WTC11 (cell line): ENCODE data around the gene CAPN13. TPM values are rescaled to one million over a fixed set of nuclear protein-coding genes. Genes with fewer than 3 reads are reported as not detected.

Source experiments
- ATAC-seq: fragments of 200-7000 bp; cut with Tn5 transposase; 2 replicates; pipeline ENCODE4 v1.10.0; 2021; ENCODE audit warnings: mild to moderate bottlenecking, moderate library complexity
- CTCF ChIA-PET: fragments of 300-600 bp; sonication (Branson Sonifier 250); formaldehyde crosslinking; loops from one replicate; lab custom pipeline; 2021; ENCODE audit warnings: antibody characterized with exemption; lab: Charles Lee
- POLR2A ChIA-PET: fragments of 350-600 bp; sonication (Branson Sonifier 250); formaldehyde crosslinking; loops from one replicate; lab custom pipeline; 2021; ENCODE audit warnings: antibody characterized with exemption; lab: Charles Lee
- DNase-seq: peaks from one replicate; pipeline ENCODE4 v3.0.0; 2021; ENCODE audit warnings: low spot score
- H3K27ac Mint-ChIP-seq: 2 replicates; pipeline ENCODE4 v1.8.0; 2021; ENCODE audit warnings: mixed read lengths
- H3K27me3 Mint-ChIP-seq: 2 replicates; pipeline ENCODE4 v1.8.0; 2021; ENCODE audit warnings: low read depth, mild to moderate bottlenecking, moderate library complexity, mixed read lengths
- H3K36me3 Mint-ChIP-seq: 2 replicates; pipeline ENCODE4 v1.8.0; 2021; ENCODE audit warnings: mixed read lengths
- H3K4me1 Mint-ChIP-seq: 2 replicates; pipeline ENCODE4 v1.8.0; 2022; ENCODE audit warnings: mixed read lengths
- H3K4me3 Mint-ChIP-seq: 2 replicates; pipeline ENCODE4 v1.8.0; 2021; ENCODE audit warnings: mild to moderate bottlenecking, moderate library complexity, mixed read lengths
- H3K9me3 Mint-ChIP-seq: 2 replicates; pipeline ENCODE4 v1.8.0; 2021; ENCODE audit warnings: mixed read lengths
- FOXP1 ChIP-seq: sonication (generic); formaldehyde crosslinking; IDR thresholded peaks from 2 replicates; pipeline ENCODE4 v1.8.0; 2022; ENCODE audit warnings: missing genetic modification reagents, mild to moderate bottlenecking, moderate library complexity, borderline replicate concordance
- MXD4 ChIP-seq: fragments of 250-450 bp; sonication (Bioruptor Pico); IDR thresholded peaks from 2 replicates; pipeline ENCODE4 v1.8.0; 2021; ENCODE audit warnings: mild to moderate bottlenecking, moderate library complexity, borderline replicate concordance
- TP53 ChIP-seq: sonication (generic); formaldehyde crosslinking; IDR thresholded peaks from 2 replicates; pipeline ENCODE4 v1.8.1; 2023; ENCODE audit warnings: mild to moderate bottlenecking, missing genetic modification reagents
- ZNF317 ChIP-seq: sonication (generic); formaldehyde crosslinking; IDR thresholded peaks from 2 replicates; pipeline ENCODE4 v1.8.1; 2023; ENCODE audit warnings: low read depth, mild to moderate bottlenecking, moderate library complexity, missing genetic modification reagents, borderline replicate concordance
- ZNF416 ChIP-seq: fragments of 250-450 bp; sonication (Bioruptor Pico); IDR thresholded peaks from 2 replicates; pipeline ENCODE4 v1.9.0; 2021; ENCODE audit warnings: mild to moderate bottlenecking, inconsistent platforms
- total RNA-seq: library from RNA; stranded (reverse); gene quantifications from 3 replicates; pipeline ENCODE4 v1.2.3, GENCODE V29; 2021
- TF ChIP-seq, protein P1 (sequence below): sonication (generic); formaldehyde crosslinking; IDR thresholded peaks from 2 replicates; pipeline ENCODE4 v1.8.1; 2023; ENCODE audit warnings: mild to moderate bottlenecking, missing genetic modification reagents, borderline replicate concordance
- TF ChIP-seq, protein P2 (sequence below): sonication (generic); formaldehyde crosslinking; IDR thresholded peaks from 2 replicates; pipeline ENCODE4 v1.8.1; 2022; ENCODE audit warnings: missing genetic modification reagents, borderline replicate concordance
- TF ChIP-seq, protein P3 (sequence below): sonication (generic); formaldehyde crosslinking; IDR thresholded peaks from 2 replicates; pipeline ENCODE4 v1.8.0; 2023; ENCODE audit warnings: missing genetic modification reagents
- TF ChIP-seq, protein P4 (sequence below): fragments of 250-450 bp; sonication (Bioruptor Pico); IDR thresholded peaks from 2 replicates; pipeline ENCODE4 v1.8.0; 2021; ENCODE audit warnings: mild to moderate bottlenecking
- TF ChIP-seq, protein P5 (sequence below): fragments of 200-600 bp; IDR thresholded peaks from 2 replicates; pipeline ENCODE4 v1.8.0; 2022; ENCODE audit warnings: antibody characterized with exemption
- TF ChIP-seq, protein P6 (sequence below): sonication (generic); formaldehyde crosslinking; IDR thresholded peaks from 2 replicates; pipeline ENCODE4 v1.8.0; 2022; ENCODE audit warnings: mild to moderate bottlenecking, missing genetic modification reagents
- TF ChIP-seq, protein P7 (sequence below): sonication (generic); formaldehyde crosslinking; IDR thresholded peaks from 2 replicates; pipeline ENCODE4 v1.8.1; 2023; ENCODE audit warnings: mild to moderate bottlenecking, missing genetic modification reagents

CAPN13 gene
- total RNA-seq, 1 experiment from 2014 or later = 1.7 TPM

DNA sequence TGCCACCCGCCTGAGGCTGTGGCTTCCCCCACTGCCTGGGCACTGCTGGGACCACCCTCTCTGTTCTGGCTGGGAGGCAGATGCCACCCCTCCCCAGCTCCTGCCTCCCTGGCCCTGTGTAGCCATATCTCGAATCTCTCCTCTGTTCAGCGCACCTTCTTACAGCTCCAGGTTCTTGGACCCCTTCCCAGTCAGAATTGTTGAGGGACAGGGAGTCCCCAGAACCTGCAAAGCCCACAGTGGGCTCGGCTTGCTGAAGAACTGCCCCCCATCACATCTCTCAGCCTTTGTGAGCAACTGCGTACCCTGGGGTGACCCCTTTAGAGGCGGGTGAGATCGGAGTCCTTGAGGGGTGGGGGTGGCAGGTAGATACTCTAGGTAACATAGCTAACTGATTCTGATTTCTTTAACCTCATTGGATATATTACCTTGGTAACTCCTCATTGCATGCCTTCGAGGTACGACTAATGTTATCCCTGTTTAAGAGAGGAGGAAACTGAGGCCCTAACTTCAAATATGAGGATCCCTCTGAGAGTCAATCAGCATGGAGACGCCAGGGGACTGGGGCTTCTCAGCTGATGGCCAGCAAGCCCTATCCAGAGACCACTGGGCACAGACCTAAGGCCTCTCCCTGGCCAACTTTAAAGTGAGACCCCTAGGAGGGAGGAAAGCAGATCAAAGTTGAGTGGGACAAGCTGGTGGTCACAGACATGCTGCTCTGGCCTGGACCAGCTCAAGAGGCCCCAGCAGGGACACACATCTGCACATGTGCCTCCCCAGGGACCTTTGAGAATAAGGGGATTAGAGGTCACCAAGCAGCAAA lies 101.3 kb downstream of the CAPN13 start:
- ATAC-seq (no peak), DNase-seq (no peak)
- no peak overlapping the region for H3K4me3 Mint-ChIP-seq
- TF ChIP-seq ZNF317 (CRISPR knock-in tag) (no peak), FOXP1 (CRISPR knock-in tag) (no peak), MXD4 (CRISPR knock-in tag) (no peak), ZNF416 (CRISPR knock-in tag) (no peak), TP53 (CRISPR knock-in tag) (no peak)
- TF ChIP-seq, protein P1, sequence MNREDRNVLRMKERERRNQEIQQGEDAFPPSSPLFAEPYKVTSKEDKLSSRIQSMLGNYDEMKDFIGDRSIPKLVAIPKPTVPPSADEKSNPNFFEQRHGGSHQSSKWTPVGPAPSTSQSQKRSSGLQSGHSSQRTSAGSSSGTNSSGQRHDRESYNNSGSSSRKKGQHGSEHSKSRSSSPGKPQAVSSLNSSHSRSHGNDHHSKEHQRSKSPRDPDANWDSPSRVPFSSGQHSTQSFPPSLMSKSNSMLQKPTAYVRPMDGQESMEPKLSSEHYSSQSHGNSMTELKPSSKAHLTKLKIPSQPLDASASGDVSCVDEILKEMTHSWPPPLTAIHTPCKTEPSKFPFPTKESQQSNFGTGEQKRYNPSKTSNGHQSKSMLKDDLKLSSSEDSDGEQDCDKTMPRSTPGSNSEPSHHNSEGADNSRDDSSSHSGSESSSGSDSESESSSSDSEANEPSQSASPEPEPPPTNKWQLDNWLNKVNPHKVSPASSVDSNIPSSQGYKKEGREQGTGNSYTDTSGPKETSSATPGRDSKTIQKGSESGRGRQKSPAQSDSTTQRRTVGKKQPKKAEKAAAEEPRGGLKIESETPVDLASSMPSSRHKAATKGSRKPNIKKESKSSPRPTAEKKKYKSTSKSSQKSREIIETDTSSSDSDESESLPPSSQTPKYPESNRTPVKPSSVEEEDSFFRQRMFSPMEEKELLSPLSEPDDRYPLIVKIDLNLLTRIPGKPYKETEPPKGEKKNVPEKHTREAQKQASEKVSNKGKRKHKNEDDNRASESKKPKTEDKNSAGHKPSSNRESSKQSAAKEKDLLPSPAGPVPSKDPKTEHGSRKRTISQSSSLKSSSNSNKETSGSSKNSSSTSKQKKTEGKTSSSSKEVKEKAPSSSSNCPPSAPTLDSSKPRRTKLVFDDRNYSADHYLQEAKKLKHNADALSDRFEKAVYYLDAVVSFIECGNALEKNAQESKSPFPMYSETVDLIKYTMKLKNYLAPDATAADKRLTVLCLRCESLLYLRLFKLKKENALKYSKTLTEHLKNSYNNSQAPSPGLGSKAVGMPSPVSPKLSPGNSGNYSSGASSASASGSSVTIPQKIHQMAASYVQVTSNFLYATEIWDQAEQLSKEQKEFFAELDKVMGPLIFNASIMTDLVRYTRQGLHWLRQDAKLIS (CRISPR knock-in tag) = no peak
- TF ChIP-seq, protein P2, sequence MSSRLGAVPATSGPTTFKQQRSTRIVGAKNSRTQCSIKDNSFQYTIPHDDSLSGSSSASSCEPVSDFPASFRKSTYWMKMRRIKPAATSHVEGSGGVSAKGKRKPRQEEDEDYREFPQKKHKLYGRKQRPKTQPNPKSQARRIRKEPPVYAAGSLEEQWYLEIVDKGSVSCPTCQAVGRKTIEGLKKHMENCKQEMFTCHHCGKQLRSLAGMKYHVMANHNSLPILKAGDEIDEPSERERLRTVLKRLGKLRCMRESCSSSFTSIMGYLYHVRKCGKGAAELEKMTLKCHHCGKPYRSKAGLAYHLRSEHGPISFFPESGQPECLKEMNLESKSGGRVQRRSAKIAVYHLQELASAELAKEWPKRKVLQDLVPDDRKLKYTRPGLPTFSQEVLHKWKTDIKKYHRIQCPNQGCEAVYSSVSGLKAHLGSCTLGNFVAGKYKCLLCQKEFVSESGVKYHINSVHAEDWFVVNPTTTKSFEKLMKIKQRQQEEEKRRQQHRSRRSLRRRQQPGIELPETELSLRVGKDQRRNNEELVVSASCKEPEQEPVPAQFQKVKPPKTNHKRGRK (CRISPR knock-in tag) = no peak
- TF ChIP-seq, protein P3, sequence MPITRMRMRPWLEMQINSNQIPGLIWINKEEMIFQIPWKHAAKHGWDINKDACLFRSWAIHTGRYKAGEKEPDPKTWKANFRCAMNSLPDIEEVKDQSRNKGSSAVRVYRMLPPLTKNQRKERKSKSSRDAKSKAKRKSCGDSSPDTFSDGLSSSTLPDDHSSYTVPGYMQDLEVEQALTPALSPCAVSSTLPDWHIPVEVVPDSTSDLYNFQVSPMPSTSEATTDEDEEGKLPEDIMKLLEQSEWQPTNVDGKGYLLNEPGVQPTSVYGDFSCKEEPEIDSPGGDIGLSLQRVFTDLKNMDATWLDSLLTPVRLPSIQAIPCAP (CRISPR knock-in tag) = no peak
- TF ChIP-seq, protein P4, sequence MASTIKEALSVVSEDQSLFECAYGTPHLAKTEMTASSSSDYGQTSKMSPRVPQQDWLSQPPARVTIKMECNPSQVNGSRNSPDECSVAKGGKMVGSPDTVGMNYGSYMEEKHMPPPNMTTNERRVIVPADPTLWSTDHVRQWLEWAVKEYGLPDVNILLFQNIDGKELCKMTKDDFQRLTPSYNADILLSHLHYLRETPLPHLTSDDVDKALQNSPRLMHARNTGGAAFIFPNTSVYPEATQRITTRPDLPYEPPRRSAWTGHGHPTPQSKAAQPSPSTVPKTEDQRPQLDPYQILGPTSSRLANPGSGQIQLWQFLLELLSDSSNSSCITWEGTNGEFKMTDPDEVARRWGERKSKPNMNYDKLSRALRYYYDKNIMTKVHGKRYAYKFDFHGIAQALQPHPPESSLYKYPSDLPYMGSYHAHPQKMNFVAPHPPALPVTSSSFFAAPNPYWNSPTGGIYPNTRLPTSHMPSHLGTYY (CRISPR knock-in tag) = no peak
- TF ChIP-seq, protein P5, sequence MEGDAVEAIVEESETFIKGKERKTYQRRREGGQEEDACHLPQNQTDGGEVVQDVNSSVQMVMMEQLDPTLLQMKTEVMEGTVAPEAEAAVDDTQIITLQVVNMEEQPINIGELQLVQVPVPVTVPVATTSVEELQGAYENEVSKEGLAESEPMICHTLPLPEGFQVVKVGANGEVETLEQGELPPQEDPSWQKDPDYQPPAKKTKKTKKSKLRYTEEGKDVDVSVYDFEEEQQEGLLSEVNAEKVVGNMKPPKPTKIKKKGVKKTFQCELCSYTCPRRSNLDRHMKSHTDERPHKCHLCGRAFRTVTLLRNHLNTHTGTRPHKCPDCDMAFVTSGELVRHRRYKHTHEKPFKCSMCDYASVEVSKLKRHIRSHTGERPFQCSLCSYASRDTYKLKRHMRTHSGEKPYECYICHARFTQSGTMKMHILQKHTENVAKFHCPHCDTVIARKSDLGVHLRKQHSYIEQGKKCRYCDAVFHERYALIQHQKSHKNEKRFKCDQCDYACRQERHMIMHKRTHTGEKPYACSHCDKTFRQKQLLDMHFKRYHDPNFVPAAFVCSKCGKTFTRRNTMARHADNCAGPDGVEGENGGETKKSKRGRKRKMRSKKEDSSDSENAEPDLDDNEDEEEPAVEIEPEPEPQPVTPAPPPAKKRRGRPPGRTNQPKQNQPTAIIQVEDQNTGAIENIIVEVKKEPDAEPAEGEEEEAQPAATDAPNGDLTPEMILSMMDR = no peak
- TF ChIP-seq, protein P6, sequence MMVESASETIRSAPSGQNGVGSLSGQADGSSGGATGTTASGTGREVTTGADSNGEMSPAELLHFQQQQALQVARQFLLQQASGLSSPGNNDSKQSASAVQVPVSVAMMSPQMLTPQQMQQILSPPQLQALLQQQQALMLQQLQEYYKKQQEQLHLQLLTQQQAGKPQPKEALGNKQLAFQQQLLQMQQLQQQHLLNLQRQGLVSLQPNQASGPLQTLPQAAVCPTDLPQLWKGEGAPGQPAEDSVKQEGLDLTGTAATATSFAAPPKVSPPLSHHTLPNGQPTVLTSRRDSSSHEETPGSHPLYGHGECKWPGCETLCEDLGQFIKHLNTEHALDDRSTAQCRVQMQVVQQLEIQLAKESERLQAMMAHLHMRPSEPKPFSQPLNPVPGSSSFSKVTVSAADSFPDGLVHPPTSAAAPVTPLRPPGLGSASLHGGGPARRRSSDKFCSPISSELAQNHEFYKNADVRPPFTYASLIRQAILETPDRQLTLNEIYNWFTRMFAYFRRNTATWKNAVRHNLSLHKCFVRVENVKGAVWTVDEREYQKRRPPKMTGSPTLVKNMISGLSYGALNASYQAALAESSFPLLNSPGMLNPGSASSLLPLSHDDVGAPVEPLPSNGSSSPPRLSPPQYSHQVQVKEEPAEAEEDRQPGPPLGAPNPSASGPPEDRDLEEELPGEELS (CRISPR knock-in tag) = no peak
- TF ChIP-seq, protein P7, sequence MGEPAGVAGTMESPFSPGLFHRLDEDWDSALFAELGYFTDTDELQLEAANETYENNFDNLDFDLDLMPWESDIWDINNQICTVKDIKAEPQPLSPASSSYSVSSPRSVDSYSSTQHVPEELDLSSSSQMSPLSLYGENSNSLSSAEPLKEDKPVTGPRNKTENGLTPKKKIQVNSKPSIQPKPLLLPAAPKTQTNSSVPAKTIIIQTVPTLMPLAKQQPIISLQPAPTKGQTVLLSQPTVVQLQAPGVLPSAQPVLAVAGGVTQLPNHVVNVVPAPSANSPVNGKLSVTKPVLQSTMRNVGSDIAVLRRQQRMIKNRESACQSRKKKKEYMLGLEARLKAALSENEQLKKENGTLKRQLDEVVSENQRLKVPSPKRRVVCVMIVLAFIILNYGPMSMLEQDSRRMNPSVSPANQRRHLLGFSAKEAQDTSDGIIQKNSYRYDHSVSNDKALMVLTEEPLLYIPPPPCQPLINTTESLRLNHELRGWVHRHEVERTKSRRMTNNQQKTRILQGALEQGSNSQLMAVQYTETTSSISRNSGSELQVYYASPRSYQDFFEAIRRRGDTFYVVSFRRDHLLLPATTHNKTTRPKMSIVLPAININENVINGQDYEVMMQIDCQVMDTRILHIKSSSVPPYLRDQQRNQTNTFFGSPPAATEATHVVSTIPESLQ = no peak
- no peaks in the 10 kb centered on the region for H3K4me1 Mint-ChIP-seq
- H3K9me3 Mint-ChIP-seq = peaks cover 44% of the 10 kb centered on the region
- ChIA-PET POLR2A (interaction anchor here (0.9 kb wide), 1 partner anchor 12 kb away, joined by 3 read pairs; no protein-coding TSS in a partner anchor), CTCF (interaction anchor here (0.6 to 2.7 kb wide), 5 partner anchors 36 to 541 kb away, joined by 3 to 27 read pairs (median 4); no protein-coding TSS in a partner anchor)
- H3K27me3 Mint-ChIP-seq = peaks cover 2% of the 10 kb centered on the region
- peaks cover 26% of the 10 kb centered on the region for H3K36me3 Mint-ChIP-seq
- H3K27ac Mint-ChIP-seq = no peak overlapping the region
